H1 (cell line): ENCODE data around the gene LCN12. TPM values are rescaled to one million over a fixed set of nuclear protein-coding genes. Genes with fewer than 3 reads are reported as not detected.

Source experiments
- CTCF ChIA-PET: fragments of 300-600 bp; sonication (Branson Sonifier 250); formaldehyde crosslinking; loops from one replicate; lab custom pipeline; 2021; ENCODE audit not compliant: partially characterized antibody; lab: Charles Lee
- POLR2A ChIA-PET: fragments of 300-600 bp; sonication (Branson Sonifier 250); formaldehyde crosslinking; loops from one replicate; lab custom pipeline; 2021; ENCODE audit warnings: inconsistent platforms; ENCODE audit not compliant: partially characterized antibody; lab: Charles Lee
- DNase-seq, 2 experiments: peaks; one replicate each; pipeline versions ENCODE4 v3.0.0 to v3.0.0-alpha.2; 2010 to 2022; ENCODE audit warnings: low spot score in 2 of 2, low read depth in 1 of 2, mixed read lengths in 1 of 2
- FAIRE-seq: peaks from 2 replicates; lab custom pipeline; 2011; peaks lifted over from hg19 to GRCh38; lab: Jason Lieb, UNC
- H2AFZ ChIP-seq: 2 replicates; pipeline ENCODE4 v1.8.1; 2012; ENCODE audit warnings: low read length, inconsistent platforms
- H2AK5ac ChIP-seq: 2 replicates; pipeline ENCODE4 v1.6.1; 2013; ENCODE audit warnings: low read depth, low read length
- H2BK120ac ChIP-seq: replicated peaks from 2 replicates; pipeline ENCODE3; 2013; ENCODE audit warnings: low read depth, low read length, inconsistent platforms
- H2BK12ac ChIP-seq: 2 replicates; pipeline ENCODE4 v1.6.1; 2013; ENCODE audit warnings: low read depth, low read length
- H2BK15ac ChIP-seq: 2 replicates; pipeline ENCODE4 v1.6.1; 2013; ENCODE audit warnings: low read length
- H2BK20ac ChIP-seq: 2 replicates; pipeline ENCODE4 v1.6.1; 2013; ENCODE audit warnings: low read length
- H2BK5ac ChIP-seq: 2 replicates; pipeline ENCODE4 v1.6.1; 2013; ENCODE audit warnings: low read depth, low read length
- H3K14ac ChIP-seq: 2 replicates; pipeline ENCODE4 v1.6.1; 2013; ENCODE audit warnings: inconsistent platforms; ENCODE audit not compliant: insufficient read length
- H3K18ac ChIP-seq: 2 replicates; pipeline ENCODE4 v1.6.1; 2013; ENCODE audit warnings: low read length; ENCODE audit errors: extremely low read depth
- H3K23ac ChIP-seq: 2 replicates; pipeline ENCODE4 v1.6.1; 2013; ENCODE audit warnings: inconsistent platforms; ENCODE audit not compliant: insufficient read length
- H3K23me2 ChIP-seq: 2 replicates; pipeline ENCODE4 v1.6.1; 2013; ENCODE audit warnings: low read depth, low read length
- H3K27ac ChIP-seq: 2 replicates; pipeline ENCODE4 v1.6.1; 2011; ENCODE audit warnings: low read depth, low read length, inconsistent platforms
- H3K27me3 ChIP-seq, 4 experiments: replicated peaks in 1 of 4; 1 replicate in 1 of 4; 2 replicates in 3 of 4; pipeline versions ENCODE4 v1.6.1 to v1.8.1; 2011 to 2013; ENCODE audit warnings: low read length in 3 of 4, mild to moderate bottlenecking in 3 of 4, inconsistent platforms in 2 of 4, mixed read lengths in 2 of 4, moderate library complexity in 1 of 4; ENCODE audit not compliant: control insufficient read depth in 3 of 4, insufficient read depth in 3 of 4; ENCODE audit errors: extremely low read depth in 1 of 4
- H3K36me3 ChIP-seq, 4 experiments: 2 replicates each; pipeline versions ENCODE4 v1.6.1 to v1.8.1; 2011 to 2013; ENCODE audit warnings: mild to moderate bottlenecking in 4 of 4, low read length in 3 of 4, moderate library complexity in 2 of 4, control low read depth in 1 of 4, inconsistent platforms in 1 of 4; ENCODE audit not compliant: insufficient read depth in 4 of 4, control insufficient read depth in 2 of 4
- H3K4ac ChIP-seq: replicated peaks from 2 replicates; pipeline ENCODE3; 2013; ENCODE audit warnings: low read length, low read depth, mixed read lengths, inconsistent platforms; ENCODE audit not compliant: insufficient read length
- H3K4me1 ChIP-seq, 4 experiments: replicated peaks in 1 of 4; 1 replicate in 1 of 4; 2 replicates in 3 of 4; pipeline versions ENCODE4 v1.6.1 to v1.8.1; 2011 to 2013; ENCODE audit warnings: low read length in 3 of 4, inconsistent platforms in 2 of 4, mixed read lengths in 1 of 4; ENCODE audit not compliant: insufficient read depth in 4 of 4, control insufficient read depth in 3 of 4
- H3K4me2 ChIP-seq, 2 experiments: 2 replicates each; pipeline versions ENCODE4 v1.6.1 to v1.8.1; 2011 to 2013; ENCODE audit warnings: low read depth in 2 of 2, low read length in 2 of 2, control low read depth in 1 of 2, inconsistent platforms in 1 of 2, mild to moderate bottlenecking in 1 of 2; ENCODE audit not compliant: insufficient read depth in 1 of 2
- H3K4me3 ChIP-seq, 4 experiments: fragments of 200-600, 300-600 bp in 1 of 4; sonication (generic), shearing (Covaris generic), sonication (Bioruptor Twin) in 1 of 4; 2 replicates each; pipeline versions ENCODE4 v1.5.1 to v1.8.1; 2011 to 2016; ENCODE audit warnings: low read length in 4 of 4, low read depth in 3 of 4, control low read depth in 2 of 4, inconsistent platforms in 2 of 4, mild to moderate bottlenecking in 2 of 4, mixed read lengths in 1 of 4, moderate library complexity in 1 of 4; ENCODE audit not compliant: insufficient read depth in 2 of 4; ENCODE audit errors: extremely low read depth in 1 of 4
- H3K56ac ChIP-seq: replicated peaks from 2 replicates; pipeline ENCODE3; 2013; ENCODE audit warnings: low read depth, mild to moderate bottlenecking, mixed read lengths, low read length, inconsistent platforms; ENCODE audit not compliant: insufficient read length
- H3K79me1 ChIP-seq: 2 replicates; pipeline ENCODE4 v1.6.1; 2013; ENCODE audit warnings: low read depth, low read length, control low read depth
- H3K79me2 ChIP-seq, 2 experiments: 2 replicates each; pipeline versions ENCODE4 v1.6.1 to v1.8.1; 2012 to 2013; ENCODE audit warnings: low read length in 2 of 2, mild to moderate bottlenecking in 2 of 2, inconsistent platforms in 1 of 2; ENCODE audit not compliant: insufficient read depth in 2 of 2, control insufficient read depth in 1 of 2
- H3K9ac ChIP-seq, 4 experiments: replicated peaks in 1 of 4; 1 replicate in 1 of 4; 2 replicates in 3 of 4; pipeline versions ENCODE4 v1.6.1 to v1.8.1; 2011 to 2013; ENCODE audit warnings: low read depth in 3 of 4, low read length in 3 of 4, control low read depth in 2 of 4, mild to moderate bottlenecking in 2 of 4, moderate library complexity in 2 of 4, inconsistent platforms in 1 of 4; ENCODE audit errors: extremely low read depth in 1 of 4
- H3K9me3 ChIP-seq, 2 experiments: 2 replicates each; pipeline versions ENCODE4 v1.6.1 to v1.8.1; 2012 to 2013; ENCODE audit warnings: mild to moderate bottlenecking in 2 of 2, moderate library complexity in 2 of 2, control low read depth in 1 of 2, inconsistent platforms in 1 of 2, low read depth in 1 of 2, low read length in 1 of 2, mixed read lengths in 1 of 2; ENCODE audit not compliant: insufficient read depth in 2 of 2
- H4K20me1 ChIP-seq, 2 experiments: replicated peaks in 1 of 2; 2 replicates each; pipeline versions ENCODE3 to v1.8.1; 2011 to 2013; ENCODE audit warnings: inconsistent platforms in 2 of 2, low read length in 2 of 2, mild to moderate bottlenecking in 1 of 2; ENCODE audit not compliant: insufficient read depth in 2 of 2, control insufficient read depth in 1 of 2
- H4K5ac ChIP-seq: 2 replicates; pipeline ENCODE4 v1.6.1; 2013; ENCODE audit warnings: low read length, low read depth, mixed read lengths, inconsistent platforms; ENCODE audit not compliant: insufficient read length
- H4K8ac ChIP-seq: 2 replicates; pipeline ENCODE4 v1.8.0; 2013; ENCODE audit warnings: mild to moderate bottlenecking, moderate library complexity, low read length, inconsistent platforms; ENCODE audit not compliant: insufficient read depth; ENCODE audit errors: extremely low read depth
- H4K91ac ChIP-seq: replicated peaks from 2 replicates; pipeline ENCODE3; 2013; ENCODE audit warnings: low read length, mixed read lengths, inconsistent platforms; ENCODE audit not compliant: insufficient read length
- JUN ChIP-seq: IDR thresholded peaks from 2 replicates; pipeline ENCODE4 v1.6.1; 2011; ENCODE audit warnings: low read depth, mild to moderate bottlenecking, improper control_type of control experiment, low read length
- SIN3A ChIP-seq, 2 experiments: IDR thresholded peaks in 1 of 2; conservative IDR thresholded peaks in 1 of 2; 2 replicates each; pipeline ENCODE4 v1.6.1; 2011 to 2012; ENCODE audit warnings: low read length in 2 of 2, improper control_type of control experiment in 1 of 2, low read depth in 1 of 2, mild to moderate bottlenecking in 1 of 2
- WGBS, 2 experiments: shearing (Covaris generic) in 1 of 2; methylation state at CpG; one replicate each; pipeline versions ENCODE4 v1.1.6 to v1.1.7; 2013 to 2015; ENCODE audit warnings: low lambda C conversion rate in 2 of 2, mixed read lengths in 2 of 2, inconsistent platforms in 1 of 2, low coverage in 1 of 2, missing lambda C conversion rate in 1 of 2; ENCODE audit not compliant: insufficient replicate concordance in 2 of 2, insufficient coverage in 1 of 2, insufficient read length in 1 of 2; ENCODE audit errors: extremely low coverage in 1 of 2, missing lambda C conversion rate in 1 of 2; 5-methylcytosine and 5-hydroxymethylcytosine counted together
- polyA plus RNA-seq, 7 experiments: library from polyadenylated mRNA; depleted of rRNA in 3 of 7; stranded (reverse) in 5 of 7; unstranded in 2 of 7; fragments of >200 nt in 5 of 7; fragments of 200-250 nt in 2 of 7; gene quantifications; 1 replicate in 5 of 7; 2 replicates in 1 of 7; 4 replicates in 1 of 7; pipeline versions ENCODE4 v1.2.1 to v1.2.3, GENCODE V29; 2011 to 2013; ENCODE audit warnings: missing spikeins in 2 of 7, mixed read lengths in 2 of 7
- total RNA-seq: library from RNA; stranded (reverse); fragmentation: NEBNext Ultra II Directional; extraction: Animal tissue kit (Norgen Biotek cat#: 25700); gene quantifications from 2 replicates; pipeline ENCODE4 v1.2.1, GENCODE V29; 2021

The LCN12 gene
- total and polyA plus RNA-seq, 2 of the 8 experiments (the other 6 are each of a cell fraction or from before 2014, with no cell fraction given) = 1.1 to 1.7 TPM

GRCh38 chr9:136984464-136985026 lies 32.5 kb downstream of the LCN12 start:
- Histone ChIP-seq H3K36me3 (no peaks in the 10 kb centered on the region), H3K18ac (no peak overlapping the region), H4K20me1 (peaks cover 0 to 1% of the 10 kb centered on the region in 2 experiments), H2AFZ (no peak overlapping the region), H3K14ac (no peak overlapping the region), H3K4me1 (peaks cover 0 to 4% (median 2%) of the 10 kb centered on the region in 4 experiments; a peak in 2 of 7 replicates), H2BK15ac (no peak overlapping the region), H3K27me3 (peaks cover 13 to 38% (median 35%) of the 10 kb centered on the region in 4 experiments), H3K9ac (no peak overlapping the region), H3K4me2 (peak overlapping the region; percentile 69 to 87), H3K79me2 (no peaks in the 10 kb centered on the region), H3K4ac (no peak overlapping the region), H4K91ac (no peak overlapping the region), H3K56ac (no peak overlapping the region), H2BK5ac (no peak overlapping the region), H3K23me2 (peaks cover 12% of the 10 kb centered on the region; the same call in 1 of the 2 replicates), H4K8ac (no peak overlapping the region), H2AK5ac (no peak overlapping the region), H3K23ac (no peak overlapping the region), H4K5ac (no peak overlapping the region), H3K9me3 (no peaks in the 10 kb centered on the region), H2BK120ac (no peak overlapping the region), H2BK20ac (no peak overlapping the region), H3K27ac (no peak overlapping the region), H2BK12ac (no peak overlapping the region), H3K79me1 (no peaks in the 10 kb centered on the region), H3K4me3 (peak overlapping the region in 2 of 4 experiments; percentile 21 to 68; a peak in 3 of 8 replicates)
- 64% methylated on average over 9 of the region's 29 CpGs; no CpG with 5 or more reads in 1 of the 2 experiments for WGBS, 2 experiments
- DNase-seq (peak in 1 of 2 experiments; percentile 66), FAIRE-seq (no peak)
- ChIA-PET CTCF (interaction anchor here (1.0 to 2.2 kb wide), 7 partner anchors 10 to 140 kb away, joined by 3 to 9 read pairs (median 4); partner anchors contain the start of gene SAPCD2), POLR2A (interaction anchor here (0.5 kb wide), 1 partner anchor 151 kb away, joined by 4 read pairs; no protein-coding TSS in a partner anchor)
- TF ChIP-seq SIN3A (conservative IDR thresholded peaks at IDR 0.05 in 1 of 2, IDR thresholded peaks at IDR 0.05 in 1 of 2; ENCODE audit: low read depth in 1 of 2, low read length in 2 of 2) (0 out of 4 replicates have a peak, but pooled peaks of 1 of the 2 experiments have one; percentile 24), JUN (no peak)
